NK-92 (cell line): ENCODE data around the gene RNF32.
"Not testable (repeated sequence)": the region's sequence is repeated elsewhere in the genome, so short reads cannot be mapped to it uniquely, and the experiment has no call there.

ENCODE experiments used
- DNase-seq: peaks from one replicate; lab custom pipeline; 2025; ENCODE audit not compliant: unreplicated experiment; lab: John Stamatoyannopoulos, UW

RNF32 gene

GRCh38 chr7:156614434-156615264 lies 25.9 kb upstream of the RNF32 start:
- no peak for DNase-seq

- no peak for DNase-seq
These were observed 24.0 kb upstream of the RNF32 start for GRCh38 chr7:156616269-156617202.

- no peak for DNase-seq
These were observed 23.4 kb upstream of the RNF32 start for GRCh38 chr7:156617215-156617614.

GRCh38 chr7:156618078-156618779 lies 22.3 kb upstream of the RNF32 start:
- no peak for DNase-seq

GRCh38 chr7:156618780-156619367 lies 21.7 kb upstream of the RNF32 start:
- no peak for DNase-seq

GRCh38 chr7:156619488-156620290 lies 20.9 kb upstream of the RNF32 start:
- not testable (repeated sequence) for DNase-seq

GRCh38 chr7:156620291-156620675 lies 20.3 kb upstream of the RNF32 start:
- no peak for DNase-seq

- DNase-seq: no peak
These were observed 18.9 kb upstream of the RNF32 start for GRCh38 chr7:156621652-156622051.

GRCh38 chr7:156625580-156625979 lies 15.0 kb upstream of the RNF32 start:
- DNase-seq: no peak

- DNase-seq: no peak
These were observed 14.2 kb upstream of the RNF32 start for GRCh38 chr7:156626220-156626895.

GRCh38 chr7:156628562-156628961 lies 12.0 kb upstream of the RNF32 start:
- DNase-seq: no peak

- no peak for DNase-seq
These were observed 10.7 kb upstream of the RNF32 start for GRCh38 chr7:156629873-156630272.

- DNase-seq: no peak
These were observed 6.5 kb upstream of the RNF32 start for GRCh38 chr7:156634117-156634516.

GRCh38 chr7:156635529-156636385 lies 4.8 kb upstream of the RNF32 start:
- no peak for DNase-seq

- DNase-seq: not testable (repeated sequence)
These were observed 3.5 kb upstream of the RNF32 start for GRCh38 chr7:156637093-156637492.

- DNase-seq: no peak
These were observed 2.0 kb upstream of the RNF32 start for GRCh38 chr7:156638443-156639077.

GRCh38 chr7:156639426-156640256 lies 933 bp upstream of the RNF32 start:
- DNase-seq: no peak
